T-helper 9 cell (primary cell): ENCODE data around the gene AMER3.
"Not testable (repeated sequence)": the region's sequence is repeated elsewhere in the genome, so short reads cannot be mapped to it uniquely, and the experiment has no call there.

Source experiments
- DNase-seq: peaks from one replicate; pipeline ENCODE4 v3.0.0-alpha.2; 2020
- total RNA-seq, 2 donors: gene quantifications; one replicate each; lab custom pipeline; 2026; lab: John Stamatoyannopoulos, UW

Gene AMER3, protein sequence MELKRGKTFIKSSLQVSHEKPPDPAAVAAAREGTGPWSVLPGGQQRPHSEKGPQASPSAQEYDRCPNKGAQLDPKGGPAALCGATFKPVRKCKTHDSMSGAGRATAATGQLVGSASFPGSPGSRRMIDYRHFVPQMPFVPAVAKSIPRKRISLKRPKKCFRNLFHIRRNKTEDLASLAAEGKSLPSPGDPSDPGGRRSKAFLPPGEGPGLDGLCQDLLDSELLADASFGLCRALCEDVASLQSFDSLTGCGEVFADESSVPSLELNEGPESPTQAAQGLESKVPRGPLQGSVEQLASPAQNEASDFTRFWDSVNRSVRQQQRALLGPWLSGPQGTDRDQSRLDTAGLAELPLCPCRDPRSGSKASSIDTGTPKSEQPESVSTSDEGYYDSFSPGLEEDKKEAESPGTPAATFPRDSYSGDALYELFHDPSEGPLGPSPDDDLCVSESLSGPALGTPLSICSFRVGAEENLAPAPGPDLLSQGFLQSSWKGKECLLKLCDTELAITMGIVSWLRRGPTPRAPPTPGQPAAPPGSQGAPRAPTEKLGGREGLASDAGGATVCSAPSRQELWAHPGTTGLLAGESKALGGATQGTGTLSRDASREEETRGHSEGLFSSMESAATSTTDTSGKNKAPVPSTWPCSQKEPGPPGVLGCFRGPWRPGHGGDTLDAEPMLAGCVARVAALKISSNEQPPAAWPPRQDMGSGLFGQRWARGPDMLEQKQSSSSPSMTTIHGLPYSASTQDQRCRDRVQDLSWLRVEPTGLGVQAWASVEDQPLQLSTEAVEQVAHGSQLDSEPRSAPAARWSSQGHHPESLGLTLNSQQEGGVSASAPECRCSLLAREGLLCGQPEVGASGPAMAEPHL
- total RNA-seq = 0 reads per million in 2 donors

DNA sequence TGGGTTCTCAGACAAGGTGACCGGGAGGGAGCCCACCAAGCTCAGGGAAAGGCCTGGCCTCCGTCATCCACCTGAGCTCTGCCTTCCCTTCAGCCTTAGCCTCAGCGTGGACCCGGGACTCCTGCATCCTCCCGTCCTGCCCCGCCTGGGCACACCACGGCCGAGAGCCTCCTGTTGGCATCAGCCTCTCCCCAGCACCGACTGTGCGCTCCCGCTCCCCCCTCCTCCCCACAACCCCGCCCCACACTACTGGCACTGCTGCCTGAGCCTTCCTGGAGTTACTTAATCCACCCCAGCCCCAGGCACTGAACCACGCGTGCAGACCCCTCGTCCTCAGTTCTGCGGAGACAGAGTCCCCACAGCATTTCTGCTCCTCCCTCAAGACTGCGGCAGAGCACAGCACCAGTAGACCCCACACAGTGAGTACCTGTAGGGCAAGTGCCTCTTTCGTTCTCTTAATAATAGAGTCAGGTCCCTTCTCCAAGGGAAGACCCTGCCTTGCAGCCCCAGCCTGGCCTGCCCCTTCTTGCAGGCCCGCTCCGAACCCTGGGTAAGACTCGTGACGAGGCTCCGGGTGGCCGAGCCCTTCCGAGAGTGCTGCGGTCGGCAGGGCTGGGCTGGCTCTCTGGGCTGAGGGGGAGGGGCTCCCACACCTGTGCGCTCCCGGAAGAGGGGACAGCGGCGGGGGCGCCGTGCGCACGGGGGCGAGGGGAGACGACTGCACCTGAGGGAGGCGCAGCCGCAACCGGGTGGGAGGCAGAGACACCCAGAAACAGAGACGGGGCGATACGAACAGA, at the start of gene AMER3:
AMER3 (plus strand) TSS at position 285 of the 797 bp plus-strand sequence. CDS start 6,533 bp downstream, outside the sequence.
- DNase-seq = no peak

DNA sequence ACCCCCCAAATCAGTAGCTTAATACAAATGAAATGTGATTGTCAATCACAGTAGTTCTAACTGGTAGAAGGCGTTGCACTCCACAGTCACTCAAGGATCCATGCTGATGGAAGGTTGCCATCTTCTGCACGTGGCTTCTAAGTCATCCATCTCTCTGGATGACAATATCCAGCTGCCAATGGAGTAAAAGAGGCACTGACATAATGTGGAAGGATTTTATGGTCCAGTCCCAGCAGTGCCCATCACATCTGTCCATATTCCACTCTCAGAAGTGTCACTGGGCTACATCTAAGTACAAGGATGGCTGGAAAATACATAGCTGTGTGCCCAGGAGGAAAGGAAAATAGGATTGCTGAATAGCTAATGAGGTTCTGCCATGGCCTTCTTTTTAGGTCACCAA, 40.5 kb upstream of the AMER3 start:
- DNase-seq = not testable (repeated sequence)

GRCh38 chr2:130720036-130720435, 35.3 kb upstream of the AMER3 start:
- no peak for DNase-seq

DNA sequence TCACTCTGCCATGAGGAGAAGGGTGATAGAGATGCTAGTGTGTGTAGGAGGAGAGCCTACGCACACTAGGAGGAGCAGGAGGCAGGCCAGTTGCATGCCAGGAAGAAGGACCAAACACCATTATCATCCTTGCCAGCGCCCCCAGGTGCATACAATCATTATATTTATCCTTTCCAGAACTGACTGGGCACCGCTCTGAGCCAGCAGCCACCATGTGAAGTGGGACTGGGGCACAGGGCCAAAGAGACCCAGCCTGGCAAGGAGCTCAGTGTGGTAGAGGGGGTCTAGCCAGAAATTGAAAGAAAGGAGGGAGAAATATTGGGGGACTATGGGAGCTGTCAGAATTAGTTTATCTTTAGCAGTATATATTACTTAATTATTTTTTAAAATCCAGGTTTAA, 34.8 kb upstream of the AMER3 start:
- no peak for DNase-seq

GRCh38 chr2:130724455-130724854, 30.9 kb upstream of the AMER3 start:
- no peak for DNase-seq

GRCh38 chr2:130726614-130727180, 28.6 kb upstream of the AMER3 start:
- no peak for DNase-seq

GRCh38 chr2:130727286-130727924, 27.9 kb upstream of the AMER3 start:
- DNase-seq = peak; percentile 85

DNA sequence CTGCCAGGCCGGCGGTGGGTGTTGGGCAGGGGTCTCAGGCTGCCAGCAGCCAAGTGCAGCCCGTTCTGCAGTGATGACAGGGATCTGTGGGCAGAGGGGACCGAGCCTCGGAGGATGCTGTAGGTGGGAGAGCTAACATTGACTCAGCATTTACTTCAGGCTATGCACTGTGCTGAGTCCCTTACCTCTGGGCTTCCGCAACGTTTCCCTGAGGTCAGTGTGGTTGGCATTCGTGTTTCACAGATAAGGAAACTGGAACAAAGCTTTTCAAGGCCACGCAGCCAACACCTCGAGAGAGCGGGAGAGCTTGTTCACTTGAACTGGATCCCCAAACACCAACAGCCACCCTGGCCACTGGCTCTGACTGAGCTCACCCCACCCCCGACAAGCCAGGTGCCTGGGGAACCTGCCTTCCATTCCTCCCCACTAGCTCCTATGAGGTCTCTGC, 27.3 kb upstream of the AMER3 start:
- peak; percentile 31 for DNase-seq

- DNase-seq = no peak
These were observed 26.6 kb upstream of the AMER3 start, which contains the start of gene GPR148 for GRCh38 chr2:130728549-130729316. Gene GPR148 (plus strand): TSS chr2:130729070. CDS start chr2:130729152, 82 bp downstream.

GRCh38 chr2:130729322-130730299, 25.7 kb upstream of the AMER3 start:
- DNase-seq = no peak

- not testable (repeated sequence) for DNase-seq
These were observed 23.1 kb upstream of the AMER3 start for GRCh38 chr2:130732257-130732656.

GRCh38 chr2:130735200-130735599, 20.1 kb upstream of the AMER3 start:
- no peak for DNase-seq

- no peak for DNase-seq
These were observed 18.9 kb upstream of the AMER3 start for GRCh38 chr2:130736487-130736886.

- no peak for DNase-seq
These were observed 17.7 kb upstream of the AMER3 start for GRCh38 chr2:130737592-130737991.

DNA sequence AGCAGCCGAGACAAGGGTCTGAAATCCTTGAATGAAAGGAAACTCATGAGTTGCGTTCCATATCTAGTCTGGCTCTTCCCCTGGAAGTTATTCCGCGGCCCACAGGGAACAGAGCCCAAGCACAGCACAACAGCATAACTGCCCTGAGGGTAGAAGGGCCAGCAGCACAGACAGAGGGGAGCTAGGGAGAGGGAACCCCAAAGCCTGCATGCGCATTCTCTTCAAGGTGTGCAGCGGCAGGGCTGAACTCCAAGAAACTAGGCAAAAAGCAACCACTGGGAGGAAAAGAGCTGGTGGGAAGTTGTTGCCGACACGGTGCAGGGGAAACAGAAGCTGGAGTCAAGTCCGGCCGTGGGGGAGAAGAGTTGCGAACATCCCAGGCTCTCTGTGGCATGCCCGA, 14.7 kb upstream of the AMER3 start:
- DNase-seq = no peak

DNA sequence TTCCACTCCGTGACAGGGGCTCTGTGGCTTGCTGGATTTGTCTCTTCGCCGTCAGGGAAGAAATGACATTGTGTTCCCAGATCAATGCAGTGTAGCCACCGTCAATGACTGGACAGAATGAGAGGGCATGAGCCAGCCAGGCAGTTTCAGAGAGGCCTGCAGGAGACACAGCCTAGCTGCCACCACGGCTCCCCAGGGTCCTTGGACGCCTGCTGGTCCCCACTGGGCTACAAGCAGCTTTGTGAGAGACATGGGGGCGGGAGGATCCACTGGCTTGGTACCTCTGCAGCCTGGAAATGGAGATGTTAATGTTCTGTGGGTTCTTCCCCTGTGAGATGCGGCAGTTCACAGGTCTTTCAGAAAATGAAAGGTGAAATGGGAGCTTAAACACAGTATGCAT, 12.1 kb upstream of the AMER3 start:
- no peak for DNase-seq

DNA sequence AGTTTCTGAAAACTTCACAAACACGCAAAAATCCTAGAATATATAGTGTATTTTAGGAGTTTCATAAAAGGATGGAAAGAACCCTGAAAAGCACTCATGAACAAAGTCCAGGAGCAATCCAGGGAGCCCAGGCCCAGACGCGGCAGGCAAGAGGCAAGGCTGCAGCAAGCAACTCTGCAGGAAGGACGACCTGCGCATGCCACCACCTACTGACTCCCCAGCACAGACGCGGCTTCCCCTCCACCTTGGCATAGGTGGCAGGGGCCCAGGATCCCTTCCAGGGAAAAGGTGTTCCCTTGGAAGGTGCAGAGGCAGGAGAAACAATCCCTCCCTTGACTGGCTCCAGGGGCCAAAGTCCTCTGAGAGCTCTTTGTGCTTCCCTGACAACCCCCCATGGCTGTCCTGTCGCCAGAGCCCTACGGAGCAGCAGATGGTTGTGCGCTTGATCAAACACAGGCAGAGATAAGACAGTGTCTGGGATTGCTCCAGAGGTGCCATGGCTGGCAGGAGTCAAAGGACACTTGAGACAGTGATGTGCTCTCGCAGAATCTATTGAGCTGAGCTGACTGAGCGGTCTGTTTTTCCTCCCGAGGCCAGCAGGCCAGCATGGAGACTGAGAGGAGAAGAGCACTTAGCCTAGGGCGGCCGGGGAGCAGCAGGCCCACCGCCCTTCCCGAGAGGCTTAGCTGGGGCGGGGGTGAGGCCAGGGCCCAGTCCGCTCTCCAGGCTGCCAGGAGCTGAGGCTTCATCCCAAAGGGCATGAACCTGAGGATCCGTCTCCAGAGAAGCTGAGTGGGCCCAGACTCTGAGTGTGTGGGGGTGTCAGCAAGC, 10.8 kb upstream of the AMER3 start:
- no peak for DNase-seq

- no peak for DNase-seq
These were observed 6.3 kb upstream of the AMER3 start for GRCh38 chr2:130749078-130749477.

- DNase-seq = no peak
These were observed 5.7 kb upstream of the AMER3 start for GRCh38 chr2:130749641-130750040.
